GM19193 (cell line): ENCODE measurements around the gene CDKAL1.

Source experiments
- POLR2A ChIP-seq: IDR thresholded peaks from 4 replicates; pipeline ENCODE4 v1.6.1; 2011; ENCODE audit not compliant: insufficient read depth, insufficient read length; ENCODE audit errors: extremely low read depth

Gene CDKAL1

GRCh38 chr6:20610636-20611370, 76.5 kb downstream of the CDKAL1 start:
- TF ChIP-seq POLR2A, result no peak

GRCh38 chr6:20620043-20620442, 85.8 kb downstream of the CDKAL1 start:
- no peak for TF ChIP-seq POLR2A

GRCh38 chr6:20623761-20624160, 89.5 kb downstream of the CDKAL1 start:
- TF ChIP-seq POLR2A, result no peak

GRCh38 chr6:20626165-20626564, 91.9 kb downstream of the CDKAL1 start:
- no peak for TF ChIP-seq POLR2A

- no peak for TF ChIP-seq POLR2A
These were observed 95.3 kb downstream of the CDKAL1 start for GRCh38 chr6:20629509-20629908.

- TF ChIP-seq POLR2A, result no peak
These were observed 95.9 kb downstream of the CDKAL1 start for GRCh38 chr6:20630136-20630535.

- TF ChIP-seq POLR2A, result no peak
These were observed 96.6 kb downstream of the CDKAL1 start for GRCh38 chr6:20630617-20631548.

GRCh38 chr6:20631549-20631924, 97.3 kb downstream of the CDKAL1 start:
- TF ChIP-seq POLR2A, result no peak

GRCh38 chr6:20632696-20633095, 98.4 kb downstream of the CDKAL1 start:
- TF ChIP-seq POLR2A, result no peak

GRCh38 chr6:20633566-20634340, 99.5 kb downstream of the CDKAL1 start:
- no peak for TF ChIP-seq POLR2A

GRCh38 chr6:20639161-20639560, 104.9 kb downstream of the CDKAL1 start:
- TF ChIP-seq POLR2A, result no peak

- TF ChIP-seq POLR2A, result no peak
These were observed 105.9 kb downstream of the CDKAL1 start for GRCh38 chr6:20640181-20640580.

- no peak for TF ChIP-seq POLR2A
These were observed 108.2 kb downstream of the CDKAL1 start for GRCh38 chr6:20642441-20642840.

GRCh38 chr6:20644667-20645370, 110.6 kb downstream of the CDKAL1 start:
- no peak for TF ChIP-seq POLR2A

- no peak for TF ChIP-seq POLR2A
These were observed 113.3 kb downstream of the CDKAL1 start for GRCh38 chr6:20647585-20647984.

GRCh38 chr6:20652299-20653084, 118.2 kb downstream of the CDKAL1 start:
- TF ChIP-seq POLR2A, result no peak
